ENCODE results near the gene SLC30A7. TPM values are rescaled to one million over a fixed set of nuclear protein-coding genes. Genes with fewer than 3 reads are reported as not detected.

SLC30A7 gene
- total and polyA plus RNA-seq, 8 donors, result 17.6 to 46.7 (median 20.6) TPM

DNA sequence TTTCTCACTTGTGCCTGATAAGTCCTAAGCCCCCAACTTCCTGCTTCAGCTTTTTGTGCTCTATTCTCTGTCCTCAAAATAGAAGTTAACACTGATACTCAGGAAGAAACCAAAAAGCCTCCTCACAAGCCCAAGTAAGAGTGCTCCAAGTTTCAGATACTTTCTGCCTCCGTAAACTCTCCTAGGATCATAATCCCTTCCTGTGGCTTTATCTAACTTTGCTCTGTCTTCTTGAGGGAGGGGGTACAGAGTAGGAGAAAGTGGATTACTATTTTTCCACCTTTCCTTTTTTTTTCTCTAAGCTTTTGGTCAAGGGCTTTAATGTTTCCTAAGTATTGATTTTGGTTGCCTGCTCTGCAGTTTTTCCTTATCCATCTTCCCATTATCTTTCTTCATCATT, 75.1 kb downstream of the SLC30A7 start:
- Histone ChIP-seq H3K27me3 (no peaks in the 10 kb centered on the region), H3K9me3 (no peaks in the 10 kb centered on the region), H3K4me1 (peaks cover 6 to 9% of the 10 kb centered on the region in 2 donors), H3K27ac (no peak overlapping the region), H3K36me3 (peaks cover 0 to 41% of the 10 kb centered on the region in 2 donors), H3K4me3 (no peak overlapping the region)
- TF ChIP-seq, protein P1, sequence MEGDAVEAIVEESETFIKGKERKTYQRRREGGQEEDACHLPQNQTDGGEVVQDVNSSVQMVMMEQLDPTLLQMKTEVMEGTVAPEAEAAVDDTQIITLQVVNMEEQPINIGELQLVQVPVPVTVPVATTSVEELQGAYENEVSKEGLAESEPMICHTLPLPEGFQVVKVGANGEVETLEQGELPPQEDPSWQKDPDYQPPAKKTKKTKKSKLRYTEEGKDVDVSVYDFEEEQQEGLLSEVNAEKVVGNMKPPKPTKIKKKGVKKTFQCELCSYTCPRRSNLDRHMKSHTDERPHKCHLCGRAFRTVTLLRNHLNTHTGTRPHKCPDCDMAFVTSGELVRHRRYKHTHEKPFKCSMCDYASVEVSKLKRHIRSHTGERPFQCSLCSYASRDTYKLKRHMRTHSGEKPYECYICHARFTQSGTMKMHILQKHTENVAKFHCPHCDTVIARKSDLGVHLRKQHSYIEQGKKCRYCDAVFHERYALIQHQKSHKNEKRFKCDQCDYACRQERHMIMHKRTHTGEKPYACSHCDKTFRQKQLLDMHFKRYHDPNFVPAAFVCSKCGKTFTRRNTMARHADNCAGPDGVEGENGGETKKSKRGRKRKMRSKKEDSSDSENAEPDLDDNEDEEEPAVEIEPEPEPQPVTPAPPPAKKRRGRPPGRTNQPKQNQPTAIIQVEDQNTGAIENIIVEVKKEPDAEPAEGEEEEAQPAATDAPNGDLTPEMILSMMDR (IDR thresholded peaks at IDR 0.05), result no peak
- no peak for ATAC-seq
- no peak for DNase-seq
- intact Hi-C loops (cut with DNase I), result no loop called here

DNA sequence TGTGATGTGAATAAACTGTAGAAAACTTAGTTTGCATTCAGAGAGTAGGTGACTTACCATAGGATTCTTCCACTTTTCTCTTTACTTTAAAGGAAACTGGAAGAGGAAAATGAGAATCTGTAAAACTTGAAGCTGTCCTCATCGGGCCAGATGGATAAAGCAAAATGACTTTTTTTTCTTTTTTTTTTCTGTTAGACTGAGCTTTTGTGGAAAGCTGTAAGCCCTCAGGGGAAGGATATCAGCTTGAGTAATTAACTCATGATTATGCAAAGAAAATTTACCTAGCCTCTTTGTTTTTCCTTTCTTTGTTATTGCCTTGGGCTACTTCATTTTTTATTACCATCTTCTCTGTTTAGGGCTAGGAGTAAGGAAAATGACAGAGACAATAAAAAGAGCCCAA, 76.3 kb downstream of the SLC30A7 start:
- Histone ChIP-seq H3K4me1 (peaks cover 10 to 13% of the 10 kb centered on the region in 2 donors), H3K27ac (no peak overlapping the region), H3K9me3 (no peaks in the 10 kb centered on the region), H3K36me3 (peaks cover 0 to 33% of the 10 kb centered on the region in 2 donors), H3K4me3 (no peak overlapping the region), H3K27me3 (no peaks in the 10 kb centered on the region)
- intact Hi-C loops (cut with DNase I), result no loop called here
- DNase-seq (no peak), ATAC-seq (no peak)
- TF ChIP-seq, protein P1 (IDR thresholded peaks at IDR 0.05), result no peak

DNA sequence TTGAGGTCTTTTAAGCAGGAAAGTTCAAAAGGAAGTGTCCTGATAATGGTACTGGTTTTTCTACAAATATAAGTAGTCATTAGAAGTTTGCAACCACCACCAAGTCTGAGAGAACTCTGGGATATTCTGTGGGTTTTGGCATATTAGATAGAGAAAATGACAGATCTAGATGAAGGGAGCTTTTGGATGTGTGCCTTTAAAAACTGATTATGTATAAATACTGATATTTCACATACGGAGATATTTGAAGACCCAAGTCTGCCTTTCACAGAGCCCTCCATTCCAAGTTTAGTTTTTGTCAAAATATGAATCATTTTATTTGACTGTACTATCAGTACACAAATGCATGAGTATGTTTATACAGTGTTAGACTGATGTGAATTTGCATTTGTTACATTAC, 81.0 kb downstream of the SLC30A7 start:
- peaks cover 4 to 7% of the 10 kb centered on the region in 2 donors for H3K4me1 ChIP-seq
- no peak overlapping the region for H3K4me3 ChIP-seq
- H3K36me3 ChIP-seq, result peaks cover 0 to 36% of the 10 kb centered on the region in 2 donors
- peak overlapping the region in 1 of 2 donors; percentile 54 for H3K27ac ChIP-seq
- ATAC-seq, result peak; percentile 52
- H3K27me3 ChIP-seq, result no peaks in the 10 kb centered on the region
- H3K9me3 ChIP-seq, result no peaks in the 10 kb centered on the region
- DNase-seq, result no peak
- TF ChIP-seq, protein P1 (IDR thresholded peaks at IDR 0.05), result no peak
- intact Hi-C loops (cut with DNase I), result no loop called here

DNA sequence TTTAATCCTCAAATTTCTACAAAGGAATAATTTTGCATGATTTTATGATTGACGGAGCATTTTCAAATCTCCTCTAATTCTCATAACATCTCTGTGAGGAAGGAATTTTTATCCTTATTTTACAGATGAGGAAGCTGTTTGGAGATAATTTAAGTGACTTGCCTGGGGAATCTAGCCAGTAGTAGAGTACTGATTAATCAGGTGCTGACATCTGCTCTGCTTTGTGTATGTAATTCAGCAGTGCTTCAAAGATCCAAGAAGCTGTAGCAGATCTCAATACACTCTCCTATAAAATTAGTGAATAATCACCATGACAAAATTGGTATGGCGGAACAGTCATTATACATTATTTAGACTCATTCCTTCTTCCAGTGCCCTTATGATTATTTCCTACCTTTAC, 83.7 kb downstream of the SLC30A7 start:
- peaks cover 0 to 35% of the 10 kb centered on the region in 2 donors for H3K36me3 ChIP-seq
- no peaks in the 10 kb centered on the region for H3K9me3 ChIP-seq
- TF ChIP-seq, protein P1 (IDR thresholded peaks at IDR 0.05), result no peak
- intact Hi-C loops (cut with DNase I), result no loop called here
- H3K4me1 ChIP-seq, result peaks cover 4 to 7% of the 10 kb centered on the region in 2 donors
- ATAC-seq (no peak), DNase-seq (peak in 1 of 4 donors; percentile 83)
- H3K27me3 ChIP-seq, result no peaks in the 10 kb centered on the region
- no peak overlapping the region for H3K27ac ChIP-seq
- no peak overlapping the region for H3K4me3 ChIP-seq

DNA sequence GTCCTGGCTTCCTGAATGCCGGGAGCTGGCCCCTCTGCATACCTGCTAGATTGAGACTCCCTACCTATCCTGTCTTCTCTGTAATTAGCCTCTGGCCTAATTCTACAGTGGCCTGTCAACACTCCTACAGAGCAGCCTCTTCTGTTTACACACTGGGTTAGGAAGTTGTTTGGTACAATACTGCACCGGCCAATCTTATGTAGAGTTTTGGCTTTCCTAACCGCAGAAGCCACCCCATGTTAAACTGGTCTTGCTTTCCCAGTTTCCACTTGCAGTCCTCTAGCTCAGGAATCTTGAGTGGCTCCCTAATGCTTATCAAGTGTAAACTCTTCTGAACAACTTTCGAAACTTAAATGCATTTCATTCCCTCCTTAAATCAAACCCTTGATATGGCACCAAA, 86.9 kb downstream of the SLC30A7 start:
- TF ChIP-seq, protein P1 (IDR thresholded peaks at IDR 0.05), result no peak
- DNase-seq, result peak in 3 of 4 donors; percentile 15 to 68 (median 38)
- Histone ChIP-seq H3K27me3 (no peaks in the 10 kb centered on the region), H3K27ac (peak overlapping the region in 1 of 2 donors; percentile 29), H3K4me3 (no peak overlapping the region), H3K4me1 (no peaks in the 10 kb centered on the region), H3K9me3 (no peaks in the 10 kb centered on the region), H3K36me3 (peaks cover 0 to 15% of the 10 kb centered on the region in 2 donors)
- ATAC-seq, result peak; percentile 98
- intact Hi-C loops (cut with DNase I), result no loop called here
